Right ventricle myocardium superior (tissue), 1 donor: Measurements from ENCODE around the gene FERMT1. TPM values are rescaled to one million over a fixed set of nuclear protein-coding genes. Genes with fewer than 3 reads are reported as not detected.

Experiments used
- total RNA-seq: library from RNA; stranded (reverse); fragmentation: NEBNext Ultra II Directional; extraction: Animal tissue kit (Norgen Biotek cat#: 25700); gene quantifications from one replicate; pipeline ENCODE4 v1.2.1, GENCODE V29; 2021
- donor health status: DM: no; HTN: yes; CAD: no; lungs with severe emphysema.

FERMT1 gene
- total RNA-seq, 1 donor from 2014 or later = 1.0 TPM

Other genes with a start within 250 kb of the FERMT1 start
- 7.7 TPM for gene CHGB, start 211.5 kb downstream of the FERMT1 start, total RNA-seq
- 5.7 TPM for gene TRMT6, start 172.5 kb downstream of the FERMT1 start, total RNA-seq
- 6.6 TPM for gene MCM8, start 172.4 kb downstream of the FERMT1 start, total RNA-seq
- 93.5 TPM for gene CRLS1, start 116.9 kb downstream of the FERMT1 start, total RNA-seq
- not detected for gene LRRN4, start 69.0 kb downstream of the FERMT1 start, total RNA-seq